ENCODE results near the gene THPO. TPM values are rescaled to one million over a fixed set of nuclear protein-coding genes. Genes with fewer than 3 reads are reported as not detected.

Gene THPO
- total RNA-seq, 1 experiment from 2014 or later, result 1.6 TPM

GRCh38 chr3:184337399-184337714, 40.6 kb downstream of the THPO start, which contains the start of gene FAM131A:
TSS of gene FAM131A (plus strand) at chr3:184337600. CDS start at chr3:184337631, 31 bp downstream.
- H3K27ac Mint-ChIP-seq (ENCODE audit: unreplicated experiment), result peak within 1 kb of the TSS; percentile 78
- no peaks in the 10 kb centered on the region for H3K9me3 Mint-ChIP-seq (ENCODE audit: unreplicated experiment)
- ChIA-PET POLR2A (interaction anchor here (0.6 kb wide), 1 partner anchor 14 kb away, joined by 5 read pairs; no protein-coding TSS in a partner anchor), CTCF (interaction anchor here (1.2 kb wide), 1 partner anchor 25 kb away, joined by 5 read pairs; no protein-coding TSS in a partner anchor)
- no TSS peak for BruUV-seq (replicated peaks)
- H3K4me1 Mint-ChIP-seq (ENCODE audit: low read depth, unreplicated experiment), result no peaks in the 10 kb centered on the region
- no peaks in the 10 kb centered on the region for H3K4me1 ChIP-seq
- H3K4me3 Mint-ChIP-seq (ENCODE audit: unreplicated experiment), result peak within 1 kb of the TSS; percentile 77
- peaks cover 65% of the 10 kb centered on the region for H3K36me3 Mint-ChIP-seq (ENCODE audit: insufficient read depth, unreplicated experiment)
- no peak for TF ChIP-seq CTCF (IDR thresholded peaks at IDR 0.05; ENCODE audit: insufficient read depth in 1 of 2, low read depth in 1 of 2, low read length in 1 of 2, severe bottlenecking in 1 of 2, unreplicated experiment in 1 of 2)
- H3K4me3 ChIP-seq (ENCODE audit: low read depth, low read length), result peak within 1 kb of the TSS; percentile 61
- no peak for DNase-seq
- no peaks in the 10 kb centered on the region for H3K9me3 ChIP-seq
- no peaks in the 10 kb centered on the region for H3K27me3 Mint-ChIP-seq (ENCODE audit: insufficient read depth, unreplicated experiment)
- H3K27me3 ChIP-seq (replicated peaks; ENCODE audit: control insufficient read depth, insufficient read depth, low read length), result no peaks in the 10 kb centered on the region
- peaks cover 6% of the 10 kb centered on the region; the same call in 1 of the 2 replicates for H3K36me3 ChIP-seq (ENCODE audit: control insufficient read depth, insufficient read depth, low read length)
- intact Hi-C loops (cut with micrococcal nuclease; ENCODE audit: unreplicated experiment), result no loop called here

GRCh38 chr3:184336547-184337398, 41.2 kb downstream of the THPO start:
- H3K27me3 Mint-ChIP-seq (ENCODE audit: insufficient read depth, unreplicated experiment), result no peaks in the 10 kb centered on the region
- peaks cover 71% of the 10 kb centered on the region for H3K36me3 Mint-ChIP-seq (ENCODE audit: insufficient read depth, unreplicated experiment)
- TF ChIP-seq CTCF (IDR thresholded peaks at IDR 0.05; ENCODE audit: insufficient read depth in 1 of 2, low read depth in 1 of 2, low read length in 1 of 2, severe bottlenecking in 1 of 2, unreplicated experiment in 1 of 2), result no peak
- no peaks in the 10 kb centered on the region for H3K4me1 ChIP-seq
- CTCF ChIA-PET, result interaction anchor here (1.2 kb wide), 1 partner anchor 25 kb away, joined by 5 read pairs; no protein-coding TSS in a partner anchor
- peak overlapping the region; percentile 61 for H3K4me3 ChIP-seq (ENCODE audit: low read depth, low read length)
- intact Hi-C loops (cut with micrococcal nuclease; ENCODE audit: unreplicated experiment), result no loop called here
- no peaks in the 10 kb centered on the region for H3K4me1 Mint-ChIP-seq (ENCODE audit: low read depth, unreplicated experiment)
- peak overlapping the region; percentile 78 for H3K27ac Mint-ChIP-seq (ENCODE audit: unreplicated experiment)
- no peaks in the 10 kb centered on the region for H3K27me3 ChIP-seq (replicated peaks; ENCODE audit: control insufficient read depth, insufficient read depth, low read length)
- H3K36me3 ChIP-seq (ENCODE audit: control insufficient read depth, insufficient read depth, low read length), result peaks cover 6% of the 10 kb centered on the region
- H3K4me3 Mint-ChIP-seq (ENCODE audit: unreplicated experiment), result peak overlapping the region; percentile 77
- no peaks in the 10 kb centered on the region for H3K9me3 Mint-ChIP-seq (ENCODE audit: unreplicated experiment)
- BruUV-seq (replicated peaks), result no TSS peak
- POLR2A ChIA-PET, result interaction anchor here (0.6 kb wide), 1 partner anchor 14 kb away, joined by 5 read pairs; no protein-coding TSS in a partner anchor
- no peak for DNase-seq
- H3K9me3 ChIP-seq, result no peaks in the 10 kb centered on the region

- TSS peak; percentile 14 for BruUV-seq (replicated peaks)
- Histone ChIP-seq H3K4me1 (no peaks in the 10 kb centered on the region), H3K27me3 (replicated peaks; ENCODE audit: control insufficient read depth, insufficient read depth, low read length) (no peaks in the 10 kb centered on the region), H3K36me3 (ENCODE audit: control insufficient read depth, insufficient read depth, low read length) (peaks cover 6% of the 10 kb centered on the region), H3K4me3 (ENCODE audit: low read depth, low read length) (peak overlapping the region; percentile 61), H3K9me3 (no peaks in the 10 kb centered on the region)
- CTCF ChIA-PET, result interaction anchor here (1.0 kb wide), 1 partner anchor 9 kb away, joined by 3 read pairs; no protein-coding TSS in a partner anchor
- peak; percentile 73 to 86 for DNase-seq
- Mint-ChIP-seq H3K9me3 (ENCODE audit: unreplicated experiment) (no peaks in the 10 kb centered on the region), H3K36me3 (ENCODE audit: insufficient read depth, unreplicated experiment) (peaks cover 80% of the 10 kb centered on the region), H3K4me3 (ENCODE audit: unreplicated experiment) (peak overlapping the region; percentile 77), H3K27ac (ENCODE audit: unreplicated experiment) (peak overlapping the region; percentile 78), H3K27me3 (ENCODE audit: insufficient read depth, unreplicated experiment) (no peaks in the 10 kb centered on the region), H3K4me1 (ENCODE audit: low read depth, unreplicated experiment) (no peaks in the 10 kb centered on the region)
- POLR2A ChIA-PET, result no interaction called here
- intact Hi-C loops (cut with micrococcal nuclease; ENCODE audit: unreplicated experiment), result no loop called here
- TF ChIP-seq CTCF (IDR thresholded peaks at IDR 0.05; ENCODE audit: insufficient read depth in 1 of 2, low read depth in 1 of 2, low read length in 1 of 2, severe bottlenecking in 1 of 2, unreplicated experiment in 1 of 2), result no peak
Observed at GRCh38 chr3:184335661-184336546, 42.1 kb downstream of the THPO start.
